ENCODE data around the gene HOTAIR.

Gene HOTAIR

DNA sequence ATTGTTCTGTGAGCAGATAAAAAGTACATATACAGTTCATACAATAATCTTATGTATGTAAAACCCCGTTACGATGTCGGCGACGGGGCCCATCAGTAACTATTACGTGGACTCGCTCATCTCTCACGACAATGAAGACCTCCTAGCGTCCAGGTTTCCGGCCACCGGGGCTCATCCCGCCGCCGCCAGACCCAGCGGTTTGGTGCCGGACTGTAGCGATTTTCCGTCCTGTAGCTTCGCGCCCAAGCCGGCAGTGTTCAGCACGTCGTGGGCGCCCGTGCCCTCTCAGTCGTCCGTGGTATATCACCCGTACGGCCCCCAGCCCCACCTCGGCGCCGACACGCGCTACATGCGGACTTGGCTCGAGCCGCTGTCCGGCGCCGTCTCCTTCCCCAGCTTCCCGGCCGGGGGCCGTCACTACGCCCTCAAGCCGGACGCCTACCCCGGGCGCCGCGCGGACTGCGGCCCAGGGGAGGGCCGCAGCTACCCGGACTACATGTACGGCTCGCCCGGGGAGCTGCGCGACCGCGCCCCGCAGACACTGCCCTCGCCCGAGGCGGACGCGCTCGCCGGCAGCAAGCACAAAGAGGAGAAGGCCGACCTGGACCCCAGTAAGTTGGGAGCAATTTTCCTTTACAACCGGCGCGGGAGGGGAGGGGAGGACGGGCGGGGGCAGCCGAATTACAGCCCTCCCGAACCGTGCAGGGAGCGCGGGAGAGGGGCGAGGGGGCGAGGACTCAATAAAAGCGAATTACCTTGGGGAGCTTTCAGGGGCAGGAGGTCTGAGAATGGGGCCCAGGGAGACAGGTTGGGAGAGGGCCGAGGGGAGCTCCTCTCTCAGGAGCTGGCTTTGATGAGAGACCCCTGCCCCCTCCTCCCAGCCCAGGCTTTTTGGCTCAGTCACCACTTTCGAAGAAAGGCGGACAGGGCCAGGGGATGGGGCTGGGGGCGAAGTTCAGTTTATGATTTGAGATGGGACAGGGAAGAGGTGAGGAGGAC is 25.7 kb upstream of the HOTAIR start, which contains the start of gene HOXC9:
Gene HOXC9, plus strand, starts transcription at position 46 of the 999 bp plus-strand sequence. Its CDS starts 28 bp downstream, at position 74.
- DNase-seq (ENCODE audit: low read depth in 1 of 2, low spot score in 1 of 2), result no peak

DNA sequence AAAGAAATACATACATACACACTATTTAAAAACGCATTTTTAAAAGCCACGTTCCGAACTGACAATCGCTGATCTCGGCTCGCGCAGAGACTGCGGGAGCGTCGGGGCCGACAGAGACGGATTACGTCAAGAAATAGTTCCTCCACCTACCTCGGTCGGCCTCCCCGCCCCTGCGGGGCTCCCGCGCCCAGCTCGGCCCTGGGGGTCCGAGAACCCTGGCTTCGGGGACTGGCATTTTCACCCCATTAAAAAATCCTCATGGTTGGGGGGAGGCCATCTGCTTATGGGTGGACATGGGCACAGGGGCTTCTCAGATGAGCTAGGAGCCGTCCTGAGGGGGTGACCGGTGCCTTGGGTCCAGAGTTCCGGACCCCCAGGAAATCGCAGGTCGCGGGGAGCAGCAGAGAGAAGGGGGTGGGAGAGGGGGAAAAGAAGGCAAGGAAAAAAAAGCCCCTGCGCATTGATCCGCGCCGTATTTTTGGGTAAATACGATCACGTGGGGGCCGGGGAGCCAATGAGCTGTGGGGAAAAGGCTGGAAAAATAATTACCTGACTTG is 24.9 kb upstream of the HOTAIR start:
- no peak for DNase-seq (ENCODE audit: low read depth in 1 of 2, low spot score in 1 of 2)

DNA sequence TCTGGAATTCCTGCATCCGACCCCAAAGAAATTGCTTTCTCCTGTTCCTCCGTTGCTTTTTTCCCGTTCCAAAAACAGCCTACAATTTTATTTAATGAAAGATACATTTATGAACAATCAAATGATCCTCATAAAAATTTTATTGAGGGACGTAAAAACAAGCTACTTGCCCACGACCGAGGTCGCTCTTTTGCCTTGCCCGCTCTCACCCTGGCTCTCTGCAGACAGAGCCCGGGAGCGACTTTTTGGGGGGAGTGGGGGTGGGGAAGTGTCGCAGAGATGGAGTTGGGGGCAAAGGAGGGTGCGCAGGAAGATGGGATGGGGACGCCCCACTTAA is 24.1 kb upstream of the HOTAIR start:
- DNase-seq (ENCODE audit: low read depth in 1 of 2, low spot score in 1 of 2), result no peak

DNA sequence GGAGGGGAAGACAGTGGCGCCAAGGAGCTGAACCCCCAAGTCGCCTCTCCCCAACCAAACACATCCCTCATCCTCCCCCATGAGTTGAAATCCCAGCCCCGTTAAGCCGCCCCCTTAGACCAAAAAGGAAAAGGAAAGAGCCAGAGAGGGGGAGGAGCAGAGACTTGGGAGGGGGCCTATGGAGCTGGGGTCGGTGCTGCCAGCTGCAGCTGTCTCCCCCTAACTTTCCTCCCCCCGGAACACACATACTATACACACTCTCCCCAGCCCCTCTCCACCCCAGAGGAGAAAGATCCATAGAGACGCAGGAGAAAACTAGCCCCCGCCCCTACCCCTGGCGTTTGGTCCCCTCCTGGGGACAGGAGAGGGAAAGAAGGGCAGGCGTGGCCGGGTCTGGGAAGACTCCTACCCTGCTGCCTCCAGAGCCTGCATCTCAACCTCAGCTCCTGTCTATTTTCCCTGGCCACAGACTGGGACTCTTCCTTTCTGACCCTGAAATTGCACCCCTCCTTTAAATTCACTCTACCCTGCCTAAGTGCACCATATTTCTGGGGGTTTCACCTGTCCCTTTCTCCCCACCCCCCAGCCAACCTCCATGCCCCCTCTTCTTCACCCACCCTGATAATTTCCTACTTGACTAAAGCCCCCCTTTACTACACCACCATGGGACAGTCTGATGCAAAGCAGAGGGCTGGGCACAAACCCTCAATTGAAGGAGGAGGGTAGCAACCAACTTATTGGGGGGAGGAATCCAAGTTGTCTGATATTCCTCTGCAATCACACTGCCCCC is 23.6 kb upstream of the HOTAIR start:
- no peak for DNase-seq (ENCODE audit: low read depth in 1 of 2, low spot score in 1 of 2)

DNA sequence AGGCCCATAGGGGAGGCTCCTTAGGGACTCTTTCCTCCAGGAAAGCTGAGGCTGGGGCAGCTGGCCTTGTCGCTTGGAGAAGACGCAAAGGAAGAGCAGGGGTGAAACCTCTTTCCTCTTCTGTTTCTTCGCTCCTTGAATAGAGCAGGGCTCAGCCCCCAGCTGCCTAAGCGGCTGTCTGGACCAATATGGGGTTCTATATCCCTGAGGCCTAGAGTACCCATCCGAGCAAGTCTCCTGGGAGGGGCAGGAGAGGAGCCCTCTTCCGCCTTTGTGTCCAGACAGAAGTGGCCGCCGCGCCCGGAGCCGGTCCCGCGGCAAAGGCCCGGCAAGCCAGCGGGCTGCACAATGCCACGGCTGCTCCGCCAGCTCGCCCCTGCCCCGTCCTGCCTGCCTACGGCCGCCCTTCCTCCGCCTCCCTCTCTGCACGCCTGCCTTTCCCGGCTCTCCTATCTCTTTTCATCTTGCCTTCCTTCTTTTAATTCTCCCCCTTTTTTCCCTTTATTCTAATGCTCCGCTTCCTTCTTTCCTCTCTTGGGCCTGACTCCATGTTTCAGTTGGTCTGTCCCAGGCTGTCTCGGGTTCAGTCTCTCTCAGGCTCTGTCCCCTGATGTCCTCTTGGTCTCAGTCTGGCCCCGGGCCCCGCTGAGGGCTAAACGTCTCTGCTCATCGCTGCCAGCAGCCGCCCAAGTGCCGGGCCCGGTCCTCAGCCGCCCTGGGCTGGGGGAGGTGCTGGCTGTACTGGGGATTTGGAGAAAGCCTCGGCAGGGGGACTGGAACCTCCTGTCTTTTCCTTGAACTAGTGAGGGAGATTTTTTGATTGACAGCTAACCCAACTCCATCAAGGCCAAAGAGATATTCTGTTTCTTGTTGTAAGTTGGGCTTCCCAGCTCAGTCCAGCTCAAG is 22.7 kb upstream of the HOTAIR start:
- DNase-seq (ENCODE audit: low read depth in 1 of 2, low spot score in 1 of 2), result no peak

DNA sequence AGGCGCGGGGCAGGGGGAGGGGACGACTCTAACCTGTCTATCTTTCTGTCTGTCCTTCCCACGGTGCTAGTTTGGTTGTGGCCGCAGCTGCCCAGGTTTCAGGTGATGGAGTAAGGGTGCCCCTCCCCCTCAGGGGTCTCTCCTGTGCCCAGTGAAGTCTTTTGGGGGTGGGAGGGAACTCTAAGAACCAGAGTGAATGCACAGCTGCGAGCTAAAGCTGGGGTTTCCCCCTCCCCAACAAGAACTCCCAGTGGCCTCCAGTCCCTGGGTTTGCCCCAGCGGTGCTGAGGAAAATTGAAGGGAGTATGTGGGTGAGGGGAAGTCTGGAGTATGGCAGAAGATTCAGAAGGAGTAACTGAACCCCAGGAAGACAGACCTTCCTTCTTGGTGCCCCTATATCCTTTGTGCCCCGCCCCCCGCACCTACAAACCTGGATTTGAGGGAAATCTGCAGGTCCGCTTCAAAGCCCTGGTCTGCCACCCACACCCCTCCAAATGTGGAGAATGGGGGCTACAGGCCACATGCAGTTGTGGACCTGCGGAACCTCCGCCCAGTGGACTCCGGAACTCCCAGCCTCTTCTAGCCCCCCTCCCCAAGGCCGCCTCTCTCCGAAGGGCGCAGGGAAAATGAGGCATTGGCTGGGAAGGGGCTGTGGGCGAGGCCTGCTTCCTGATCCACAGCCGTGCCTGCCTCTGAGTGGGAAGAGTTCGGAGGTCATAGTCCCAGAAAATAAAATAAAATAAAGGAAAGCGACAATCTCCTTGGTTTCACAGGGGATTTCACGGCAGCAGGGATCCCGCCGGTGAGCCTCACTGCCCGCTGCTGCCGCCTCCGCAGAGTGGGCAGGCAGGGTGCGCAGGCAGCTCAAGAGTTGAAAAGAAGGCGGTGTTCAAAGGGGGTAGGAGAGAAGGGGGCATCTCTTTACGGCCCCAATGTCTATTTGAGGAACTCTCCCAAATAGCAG is 21.8 kb upstream of the HOTAIR start:
- DNase-seq (ENCODE audit: low read depth in 1 of 2, low spot score in 1 of 2), result no peak

DNA sequence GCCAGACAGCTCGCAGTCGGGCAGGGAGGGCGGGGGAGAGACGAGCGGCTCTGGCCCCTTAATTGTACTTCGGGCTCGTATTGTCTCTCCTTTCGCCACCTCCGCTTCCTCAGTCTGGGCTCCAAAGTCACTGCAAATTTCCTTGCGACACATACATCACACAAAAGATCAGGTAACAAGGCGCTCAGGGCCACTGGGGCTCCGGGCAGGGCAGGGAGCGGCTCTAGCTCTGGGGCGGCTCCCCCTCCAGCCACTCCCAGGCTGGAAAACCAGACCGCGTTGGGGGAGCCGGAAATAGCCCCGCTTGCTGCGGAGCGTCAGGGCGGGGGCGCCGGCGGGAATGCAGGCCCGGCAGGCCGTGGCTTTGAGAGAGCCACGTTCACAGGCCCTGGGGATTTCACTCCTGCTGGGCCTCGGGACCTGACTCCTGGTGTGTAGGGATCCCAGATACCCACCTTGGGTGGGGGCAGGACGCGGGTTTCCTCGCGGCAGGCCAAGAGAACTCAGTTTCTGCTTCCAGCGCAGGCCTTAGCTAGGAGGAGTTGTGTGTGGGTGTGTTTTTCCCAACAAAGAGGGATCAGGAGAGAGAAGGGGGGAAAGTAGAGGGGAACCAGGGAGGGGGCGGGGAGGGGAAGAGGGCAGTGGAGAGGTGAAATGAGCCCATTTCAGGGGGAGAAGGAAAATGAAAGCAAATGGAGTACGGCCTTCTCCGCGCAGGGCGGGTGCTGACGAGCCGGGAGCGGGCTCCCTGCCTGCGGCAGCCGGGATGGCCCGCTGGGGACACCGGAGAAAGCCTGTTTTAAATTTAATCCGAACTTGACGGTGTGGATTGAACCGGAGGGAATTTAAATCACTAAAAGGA is 20.9 kb upstream of the HOTAIR start:
- no peak for DNase-seq (ENCODE audit: low read depth in 1 of 2, low spot score in 1 of 2)

DNA sequence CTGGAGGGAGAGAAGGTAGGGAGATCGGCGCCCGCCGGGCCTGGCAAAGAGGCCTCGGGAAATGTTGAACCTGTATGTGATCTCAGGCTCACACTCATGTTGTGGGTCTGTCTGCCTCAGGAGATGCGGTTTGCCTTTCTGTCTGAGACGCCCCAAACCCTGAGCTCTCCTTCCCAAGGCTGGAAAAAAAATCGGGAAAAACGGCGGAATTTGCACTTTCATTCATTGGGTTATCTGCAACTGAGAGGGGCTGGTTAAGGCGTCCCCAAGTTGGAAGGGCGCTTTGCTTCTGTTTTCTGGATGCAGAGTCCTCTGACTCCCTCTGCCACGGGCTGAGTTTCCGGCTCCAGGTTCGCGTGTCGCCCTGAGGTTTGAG is 20.2 kb upstream of the HOTAIR start:
- no peak for DNase-seq (ENCODE audit: low read depth in 1 of 2, low spot score in 1 of 2)

DNA sequence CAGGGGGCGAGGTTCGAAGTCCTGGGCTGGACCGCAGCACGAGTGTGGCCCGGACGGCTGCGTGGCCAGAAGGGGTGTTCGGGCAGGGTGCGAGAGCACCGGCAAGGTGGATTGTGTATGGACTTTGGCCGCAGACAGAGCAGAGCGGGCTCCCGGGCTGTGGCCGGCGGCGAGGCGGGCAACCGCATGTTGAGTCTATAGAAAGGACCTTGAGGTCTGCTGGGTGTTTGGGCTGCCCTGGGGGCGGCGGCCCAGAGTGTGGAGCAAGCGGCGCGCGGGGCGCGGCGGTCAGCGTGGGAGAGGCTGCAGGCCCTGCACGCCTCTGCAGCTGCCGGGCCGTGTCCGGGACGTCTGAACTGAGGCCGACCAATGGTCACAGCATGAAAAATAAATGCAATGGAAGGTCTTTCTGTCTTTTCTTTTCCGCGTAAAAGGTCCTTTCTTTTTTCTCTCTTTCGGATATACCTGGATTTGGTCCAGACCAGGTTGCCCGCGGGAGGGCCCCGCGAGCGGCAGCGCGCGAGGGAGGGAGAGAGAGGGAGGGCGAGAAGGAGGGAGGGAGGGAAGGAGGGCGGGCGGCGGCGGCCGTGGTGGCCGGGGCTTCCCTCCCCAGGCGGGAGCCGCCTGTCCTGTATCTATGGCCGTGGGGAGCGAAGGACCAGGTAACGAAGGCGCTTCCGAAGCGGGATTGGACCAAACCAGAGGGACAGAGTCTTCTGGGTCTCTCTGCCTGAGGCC is 19.7 kb upstream of the HOTAIR start:
- no peak for DNase-seq (ENCODE audit: low read depth in 1 of 2, low spot score in 1 of 2)

DNA sequence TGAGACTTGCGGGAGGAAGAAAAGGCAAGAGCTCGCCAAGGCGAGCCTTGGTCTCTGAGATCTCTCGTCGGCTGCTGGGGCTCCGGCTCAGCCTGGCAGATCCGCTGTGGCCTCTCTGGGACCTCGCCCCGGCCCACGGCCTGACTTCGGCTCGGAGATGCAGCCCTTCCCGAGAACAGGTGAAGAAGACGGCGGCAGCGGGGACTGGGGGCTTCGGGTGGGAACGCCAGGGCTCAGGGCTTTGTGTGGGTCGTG is 19.2 kb upstream of the HOTAIR start:
- no peak for DNase-seq (ENCODE audit: low read depth in 1 of 2, low spot score in 1 of 2)

DNA sequence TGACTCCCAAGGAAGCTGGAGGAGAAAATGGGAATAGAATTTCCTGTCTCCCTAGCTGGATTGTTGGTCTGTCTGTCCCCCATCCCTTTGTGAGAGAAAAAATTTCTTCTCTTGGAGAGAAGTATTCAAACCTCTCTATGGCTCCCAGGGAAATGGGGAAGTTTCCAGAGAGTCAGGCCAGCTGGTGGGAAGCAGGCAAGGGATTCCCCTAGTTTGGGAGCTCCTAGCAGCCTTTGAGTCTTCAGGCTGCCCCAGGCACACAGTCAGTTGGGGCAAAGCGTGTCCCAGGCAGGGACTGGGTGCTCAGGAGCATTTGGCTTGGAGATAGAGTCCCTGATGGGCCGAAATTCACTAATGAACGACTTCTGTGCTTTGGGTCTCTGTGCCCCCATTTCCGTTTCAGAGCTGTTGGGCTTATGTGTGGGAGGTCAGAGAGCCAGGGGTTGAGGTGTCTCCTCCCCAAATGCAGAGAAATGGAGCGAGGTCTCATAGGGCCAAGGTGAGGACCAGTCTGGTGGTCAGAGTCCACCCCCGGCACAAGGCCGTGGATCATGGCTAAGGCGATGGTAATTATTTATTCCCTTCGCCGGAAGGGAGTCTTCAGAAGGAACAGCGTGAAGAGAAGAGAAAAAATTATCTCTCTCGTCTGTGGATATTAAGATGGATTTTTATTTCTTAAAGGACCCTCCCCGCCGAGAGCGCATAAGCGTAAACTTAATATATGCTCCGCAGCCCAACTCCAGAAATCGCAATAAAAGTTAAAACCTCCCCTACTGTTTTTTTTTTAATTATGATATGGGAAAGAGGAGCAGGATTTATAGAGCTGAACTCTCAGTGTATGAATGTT is 18.6 kb upstream of the HOTAIR start:
- DNase-seq (ENCODE audit: low read depth in 1 of 2, low spot score in 1 of 2), result no peak

DNA sequence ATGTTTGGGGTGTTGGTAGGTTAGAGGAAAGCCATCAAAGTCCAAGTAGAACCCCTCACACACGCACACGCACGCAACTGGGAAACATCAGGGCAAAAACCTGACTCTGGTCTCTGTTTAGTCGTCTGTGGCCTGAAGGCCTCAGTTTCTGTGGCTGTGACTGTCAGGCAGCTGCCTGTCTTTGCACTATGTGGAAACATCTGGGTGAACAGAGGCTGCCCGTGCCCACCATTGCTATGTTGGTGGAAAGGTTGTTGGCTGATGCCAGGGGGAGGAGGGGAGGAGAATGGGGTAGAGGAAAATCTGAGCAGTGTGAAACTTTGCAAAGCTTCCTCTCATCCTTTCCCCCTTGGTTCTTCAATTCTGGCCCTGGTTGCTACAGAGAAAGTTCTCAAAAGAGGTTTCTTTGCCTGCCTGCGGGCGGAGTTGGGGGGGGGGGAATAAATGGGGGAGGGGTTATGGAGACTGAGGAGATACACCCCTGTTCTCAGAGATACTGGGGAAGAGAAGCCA is 17.7 kb upstream of the HOTAIR start:
- no peak for DNase-seq (ENCODE audit: low read depth in 1 of 2, low spot score in 1 of 2)

DNA sequence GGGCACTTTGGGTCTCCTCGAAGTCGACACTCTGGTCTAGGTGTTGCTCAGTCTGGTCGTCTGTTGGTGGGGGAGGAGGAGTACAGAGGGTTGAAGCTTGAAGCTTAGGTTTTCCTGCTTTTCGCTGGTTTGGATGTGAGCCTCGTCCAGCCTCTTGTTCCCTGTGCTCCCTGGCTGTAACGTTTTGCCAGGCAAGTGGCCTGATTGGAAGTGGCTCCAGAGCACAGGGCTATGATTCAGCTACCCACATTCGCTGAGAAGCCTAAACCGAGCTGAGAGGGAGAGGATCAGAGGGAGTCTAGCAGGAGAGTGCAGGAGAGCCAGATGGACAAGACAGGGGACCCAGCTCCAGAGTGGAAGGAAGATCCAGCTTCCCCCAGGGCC is 16.3 kb upstream of the HOTAIR start:
- no peak for DNase-seq (ENCODE audit: low read depth in 1 of 2, low spot score in 1 of 2)

DNA sequence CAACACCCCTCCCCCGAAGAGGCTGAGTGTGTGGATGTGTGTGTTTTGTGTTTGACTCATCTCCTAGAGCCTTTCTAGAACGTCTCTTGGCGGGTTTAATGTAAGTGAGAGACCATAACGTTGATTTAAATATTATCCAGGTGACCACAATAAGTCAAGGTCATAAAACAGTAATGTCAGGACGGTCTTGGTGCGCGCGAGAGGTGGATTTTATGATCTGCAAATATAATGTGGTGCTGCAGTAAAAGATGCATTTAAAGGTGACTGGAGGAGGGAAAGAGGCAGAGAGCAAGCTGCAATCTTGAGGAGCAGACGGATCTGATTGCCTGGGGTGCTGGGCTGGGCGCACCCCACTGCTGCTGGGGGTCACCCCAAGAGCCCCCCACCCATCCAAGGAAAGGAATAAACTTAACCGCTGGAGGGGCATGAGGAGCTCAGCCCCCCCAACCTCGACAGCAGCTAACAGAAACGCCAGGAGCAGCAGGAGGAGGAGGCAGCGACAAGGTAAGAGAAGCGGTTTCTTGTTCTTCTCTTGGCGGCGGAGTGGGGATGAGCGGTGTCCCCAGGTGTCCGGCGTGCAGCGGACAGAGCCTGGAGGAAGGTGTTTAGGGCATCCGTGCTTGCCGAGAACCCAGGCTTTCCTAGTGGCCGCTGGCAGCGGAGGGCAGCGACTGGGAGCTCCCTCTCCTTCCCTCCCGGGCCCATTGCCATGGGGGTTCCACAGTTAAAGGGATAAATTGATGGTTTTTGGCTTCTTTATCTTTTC is 15.7 kb upstream of the HOTAIR start:
- no peak for DNase-seq (ENCODE audit: low read depth in 1 of 2, low spot score in 1 of 2)

DNA sequence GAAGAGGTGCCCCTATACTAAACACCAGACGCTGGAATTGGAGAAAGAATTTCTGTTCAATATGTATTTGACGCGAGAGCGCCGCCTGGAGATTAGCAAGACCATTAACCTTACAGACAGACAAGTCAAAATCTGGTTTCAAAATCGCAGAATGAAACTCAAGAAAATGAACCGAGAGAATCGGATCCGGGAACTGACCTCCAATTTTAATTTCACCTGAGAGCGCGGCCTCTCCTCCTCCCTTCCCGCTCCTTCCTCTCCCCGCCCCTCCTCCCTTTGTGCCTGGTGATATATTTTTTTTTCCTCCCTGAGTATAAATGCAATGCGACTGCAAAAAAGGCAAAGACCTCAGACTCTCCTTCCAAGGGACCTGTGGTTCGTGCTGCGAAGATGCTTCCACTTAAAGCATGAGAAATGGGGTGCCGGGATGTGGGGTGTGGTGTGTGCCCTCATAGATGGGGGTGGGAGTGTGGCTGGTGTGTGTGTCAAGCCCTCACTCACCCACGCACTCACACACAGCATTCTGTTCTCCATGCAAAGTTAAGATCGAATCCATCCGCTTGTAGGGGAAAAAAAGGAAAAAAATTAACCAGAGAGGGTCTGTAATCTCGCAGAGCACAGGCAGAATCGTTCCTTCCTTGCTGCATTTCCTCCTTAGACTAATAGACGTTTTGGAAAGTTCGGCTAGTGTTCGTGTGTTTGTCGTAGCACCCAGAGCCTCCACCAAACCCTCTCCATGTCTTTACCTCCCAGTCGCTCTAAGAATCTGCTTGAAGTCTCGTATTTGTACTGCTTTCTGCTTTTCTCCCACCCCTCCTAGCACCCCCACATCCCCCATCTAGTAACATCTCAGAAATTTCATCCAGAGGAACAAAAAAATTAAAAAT is 14.7 kb upstream of the HOTAIR start:
- DNase-seq (ENCODE audit: low read depth in 1 of 2, low spot score in 1 of 2), result no peak
